DND-41 (cell line): ENCODE results near the gene TRPV5.

Source experiments
- ATAC-seq: fragments of 200-7000 bp; cut with Tn5 transposase; 3 replicates; pipeline ENCODE4 v1.9.1; 2021; ENCODE audit warnings: low read depth; ENCODE audit not compliant: insufficient read depth
- DNase-seq: peaks from one replicate; pipeline ENCODE4 v3.0.0-alpha.2; 2020
- H2AFZ ChIP-seq: 2 replicates; pipeline ENCODE4 v1.6.0; 2012; ENCODE audit warnings: low read depth, low read length
- H3K27ac ChIP-seq: 2 replicates; pipeline ENCODE4 v1.5.1; 2012; ENCODE audit warnings: low read length, inconsistent platforms
- H3K27me3 ChIP-seq: fragments of 200-600 bp; sonication (generic); 2 replicates; pipeline ENCODE4 v1.6.0; 2012; ENCODE audit warnings: low read length, mild to moderate bottlenecking, inconsistent platforms; ENCODE audit not compliant: insufficient read depth, poor library complexity
- H3K36me3 ChIP-seq: 2 replicates; pipeline ENCODE4 v1.5.1; 2012; ENCODE audit warnings: low read length, inconsistent platforms; ENCODE audit not compliant: insufficient read depth
- H3K4me1 ChIP-seq: 2 replicates; pipeline ENCODE4 v1.5.1; 2012; ENCODE audit warnings: mild to moderate bottlenecking, low read length; ENCODE audit not compliant: insufficient read depth
- H3K4me2 ChIP-seq: 2 replicates; pipeline ENCODE4 v1.6.0; 2012; ENCODE audit warnings: mild to moderate bottlenecking, moderate library complexity, low read length, inconsistent platforms; ENCODE audit not compliant: insufficient read depth
- H3K4me3 ChIP-seq, 2 experiments: fragments of 200-600 bp in 1 of 2; shearing (Covaris generic) in 1 of 2; 2 replicates each; pipeline ENCODE4 v1.5.1; 2012 to 2016; ENCODE audit warnings: inconsistent platforms in 2 of 2, low read length in 2 of 2, mild to moderate bottlenecking in 2 of 2, low read depth in 1 of 2, moderate library complexity in 1 of 2
- H3K79me2 ChIP-seq: 2 replicates; pipeline ENCODE4 v1.6.0; 2012; ENCODE audit warnings: low read length, inconsistent platforms; ENCODE audit not compliant: insufficient read depth
- H3K9ac ChIP-seq: 2 replicates; pipeline ENCODE4 v1.6.0; 2012; ENCODE audit warnings: low read depth, mild to moderate bottlenecking, inconsistent platforms, low read length, moderate library complexity
- H3K9me3 ChIP-seq: 2 replicates; pipeline ENCODE4 v1.5.1; 2012; ENCODE audit warnings: low read length, moderate library complexity, mild to moderate bottlenecking, inconsistent platforms; ENCODE audit not compliant: insufficient read depth, severe bottlenecking
- H4K20me1 ChIP-seq: 2 replicates; pipeline ENCODE4 v1.6.0; 2012; ENCODE audit warnings: low read length; ENCODE audit not compliant: insufficient read depth
- EZH2 ChIP-seq: IDR thresholded peaks from 3 replicates; pipeline ENCODE4 v1.6.1; 2012; ENCODE audit warnings: borderline replicate concordance, low read depth, mild to moderate bottlenecking, moderate library complexity, low read length, inconsistent platforms; ENCODE audit not compliant: severe bottlenecking
- TF ChIP-seq, protein P1 (sequence below): IDR thresholded peaks from 2 replicates; pipeline ENCODE4 v1.5.1; 2012; ENCODE audit warnings: borderline replicate concordance, low read length, moderate library complexity, mild to moderate bottlenecking; ENCODE audit not compliant: poor library complexity, severe bottlenecking; ENCODE audit errors: extremely low read depth

TRPV5 gene

GRCh38 chr7:142939226-142939910 is 5.8 kb upstream of the TRPV5 start, which contains the start of gene LLCFC1:
Gene LLCFC1, plus strand, starts transcription at chr7:142939484. Its CDS starts 138 bp downstream, at chr7:142939622.
- Histone ChIP-seq H3K9ac (no peak within 1 kb of the TSS), H3K36me3 (no peaks in the 10 kb centered on the region), H3K4me3 (no peak within 1 kb of the TSS), H3K4me1 (no peaks in the 10 kb centered on the region), H4K20me1 (no peaks in the 10 kb centered on the region), H3K4me2 (no peak within 1 kb of the TSS), H3K27ac (no peak within 1 kb of the TSS), H2AFZ (no peak within 1 kb of the TSS), H3K27me3 (no peaks in the 10 kb centered on the region), H3K9me3 (no peaks in the 10 kb centered on the region), H3K79me2 (no peaks in the 10 kb centered on the region)
- no peak for TF ChIP-seq EZH2
- TF ChIP-seq, protein P1, sequence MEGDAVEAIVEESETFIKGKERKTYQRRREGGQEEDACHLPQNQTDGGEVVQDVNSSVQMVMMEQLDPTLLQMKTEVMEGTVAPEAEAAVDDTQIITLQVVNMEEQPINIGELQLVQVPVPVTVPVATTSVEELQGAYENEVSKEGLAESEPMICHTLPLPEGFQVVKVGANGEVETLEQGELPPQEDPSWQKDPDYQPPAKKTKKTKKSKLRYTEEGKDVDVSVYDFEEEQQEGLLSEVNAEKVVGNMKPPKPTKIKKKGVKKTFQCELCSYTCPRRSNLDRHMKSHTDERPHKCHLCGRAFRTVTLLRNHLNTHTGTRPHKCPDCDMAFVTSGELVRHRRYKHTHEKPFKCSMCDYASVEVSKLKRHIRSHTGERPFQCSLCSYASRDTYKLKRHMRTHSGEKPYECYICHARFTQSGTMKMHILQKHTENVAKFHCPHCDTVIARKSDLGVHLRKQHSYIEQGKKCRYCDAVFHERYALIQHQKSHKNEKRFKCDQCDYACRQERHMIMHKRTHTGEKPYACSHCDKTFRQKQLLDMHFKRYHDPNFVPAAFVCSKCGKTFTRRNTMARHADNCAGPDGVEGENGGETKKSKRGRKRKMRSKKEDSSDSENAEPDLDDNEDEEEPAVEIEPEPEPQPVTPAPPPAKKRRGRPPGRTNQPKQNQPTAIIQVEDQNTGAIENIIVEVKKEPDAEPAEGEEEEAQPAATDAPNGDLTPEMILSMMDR: peak; percentile 35
- ATAC-seq (peak; percentile 54; the same call in 1 of the 3 replicates), DNase-seq (peak; percentile 20)

DNA sequence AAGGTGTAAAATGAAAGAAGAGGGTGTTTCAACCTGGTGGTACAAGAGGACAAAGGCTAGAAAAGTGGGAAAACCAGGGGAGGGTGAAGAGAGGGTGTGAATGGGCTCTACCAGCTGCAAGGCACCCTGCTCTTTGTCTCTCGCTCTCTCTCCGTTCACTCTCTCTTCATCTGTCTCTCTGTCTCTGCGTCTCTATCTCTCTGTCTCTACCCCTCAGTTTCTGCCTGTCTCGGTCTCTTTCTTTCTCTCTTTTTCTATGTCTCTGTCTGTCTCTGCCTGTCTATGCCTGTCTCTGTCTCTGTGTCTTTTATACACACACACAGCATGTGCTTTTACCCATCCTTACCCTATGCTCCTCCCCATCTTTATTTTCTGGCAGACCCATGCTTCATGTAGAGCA is 5.1 kb upstream of the TRPV5 start:
- no peak overlapping the region for H3K4me3 ChIP-seq
- H3K36me3 ChIP-seq: no peaks in the 10 kb centered on the region
- H3K4me1 ChIP-seq: no peaks in the 10 kb centered on the region
- DNase-seq (no peak), ATAC-seq (no peak)
- no peak overlapping the region for H2AFZ ChIP-seq
- H3K9ac ChIP-seq: no peak overlapping the region
- H3K9me3 ChIP-seq: no peaks in the 10 kb centered on the region
- no peak overlapping the region for H3K27ac ChIP-seq
- H3K79me2 ChIP-seq: no peaks in the 10 kb centered on the region
- no peak overlapping the region for H3K4me2 ChIP-seq
- H3K27me3 ChIP-seq: no peaks in the 10 kb centered on the region
- TF ChIP-seq EZH2: no peak
- TF ChIP-seq, protein P1: no peak
- no peaks in the 10 kb centered on the region for H4K20me1 ChIP-seq

GRCh38 chr7:142935941-142936565 is 2.5 kb upstream of the TRPV5 start:
- Histone ChIP-seq H3K4me2 (no peak overlapping the region), H3K9me3 (no peaks in the 10 kb centered on the region), H3K27ac (no peak overlapping the region), H3K4me3 (no peak overlapping the region), H3K4me1 (no peaks in the 10 kb centered on the region), H3K79me2 (no peaks in the 10 kb centered on the region), H3K27me3 (no peaks in the 10 kb centered on the region), H4K20me1 (no peaks in the 10 kb centered on the region), H3K36me3 (no peaks in the 10 kb centered on the region), H2AFZ (no peak overlapping the region), H3K9ac (no peak overlapping the region)
- TF ChIP-seq, protein P1: no peak
- TF ChIP-seq EZH2: no peak
- no peak for ATAC-seq
- DNase-seq: no peak
